ENCODE results near the gene FRS3. TPM values are rescaled to one million over a fixed set of nuclear protein-coding genes. Genes with fewer than 3 reads are reported as not detected.

FRS3 gene
- total and polyA plus RNA-seq, 2 of the 13 experiments (the other 11 are each of a cell fraction or from before 2014, with no cell fraction given) = 3.0 to 7.4 TPM

- TF ChIP-seq CREBL2 (CRISPR knock-in tag; IDR thresholded peaks at IDR 0.05; ENCODE audit: borderline replicate concordance) = no peak
- no peak for TF ChIP-seq THAP11 (CRISPR knock-in tag; IDR thresholded peaks at IDR 0.05)
- 0 out of 2 replicates have a peak, but pooled peaks have one; percentile 28 for TF ChIP-seq ZFX (CRISPR knock-in tag; IDR thresholded peaks at IDR 0.05; ENCODE audit: low read depth)
- 0 out of 2 replicates have a peak, but pooled peaks have one; percentile 35 for TF ChIP-seq HNRNPL (IDR thresholded peaks at IDR 0.05; ENCODE audit: low read depth, low read length)
- no peak for TF ChIP-seq ZBTB44 (CRISPR knock-in tag; IDR thresholded peaks at IDR 0.05)
- TF ChIP-seq ARID4A (CRISPR knock-in tag; IDR thresholded peaks at IDR 0.05; ENCODE audit: borderline replicate concordance) = no peak
- TF ChIP-seq ZNF572 (CRISPR knock-in tag; IDR thresholded peaks at IDR 0.05) = 0 out of 2 replicates have a peak, but pooled peaks have one; percentile 36
- TF ChIP-seq ETV5 (CRISPR knock-in tag; IDR thresholded peaks at IDR 0.05; ENCODE audit: borderline replicate concordance) = peak; percentile 34; the same call in 1 of the 2 replicates
- TF ChIP-seq ZBTB33 (CRISPR knock-in tag; IDR thresholded peaks at IDR 0.05) = 0 out of 2 replicates have a peak, but pooled peaks have one; percentile 18
- TF ChIP-seq ZFP91 (CRISPR knock-in tag; IDR thresholded peaks at IDR 0.05; ENCODE audit: borderline replicate concordance) = peak; percentile 37; the same call in 1 of the 2 replicates
- TF ChIP-seq ZNF3 (CRISPR knock-in tag; IDR thresholded peaks at IDR 0.05) = no peak
These were observed 23.3 kb downstream of the FRS3 start (continued) for GRCh38 chr6:41756354-41756753.
